NCI-H1694 (cell line): ENCODE data around the gene ARHGDIB.

Experiments
- DNase-seq: peaks from one replicate; lab custom pipeline; 2025; lab: John Stamatoyannopoulos, UW

Gene ARHGDIB

DNA sequence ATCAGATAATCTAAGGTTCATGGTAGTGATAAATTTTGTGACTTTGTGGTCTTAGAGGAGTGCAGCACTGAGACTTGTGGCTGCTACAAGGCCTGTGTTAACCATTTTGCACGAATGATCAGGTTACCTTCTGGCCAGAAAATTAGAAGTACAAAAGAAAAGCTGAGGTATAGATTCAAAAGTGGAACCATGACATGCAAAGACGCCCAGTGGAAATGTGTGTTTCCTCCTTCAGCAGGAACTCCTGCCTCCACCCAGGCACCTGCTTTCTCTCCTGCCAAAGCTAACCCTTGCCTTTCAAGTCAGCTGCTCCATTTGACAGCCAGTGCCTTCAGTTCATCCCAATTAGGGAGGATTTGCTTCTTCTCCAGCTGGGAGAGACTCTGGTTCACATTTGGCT, 21.6 kb upstream of the ARHGDIB start:
- DNase-seq, result no peak

DNA sequence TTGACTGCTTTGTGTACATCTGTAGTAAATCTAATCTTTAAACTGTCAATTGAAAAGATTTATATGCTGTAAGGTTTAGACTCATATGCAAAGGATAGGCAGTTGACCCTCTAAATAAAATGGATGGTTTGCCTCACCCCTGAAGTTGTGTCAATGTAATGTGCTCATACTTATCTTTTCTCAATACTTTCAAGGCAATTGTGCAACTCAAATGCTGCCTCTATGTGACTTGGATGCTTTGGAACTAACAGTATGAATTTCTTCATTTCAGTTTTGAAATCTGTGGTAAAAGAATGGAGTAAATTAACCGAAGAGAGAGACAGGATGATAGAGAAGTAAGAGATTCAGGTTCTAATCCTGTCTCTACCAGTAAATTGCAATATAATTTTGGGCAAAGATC, 21.2 kb upstream of the ARHGDIB start:
- no peak for DNase-seq

DNA sequence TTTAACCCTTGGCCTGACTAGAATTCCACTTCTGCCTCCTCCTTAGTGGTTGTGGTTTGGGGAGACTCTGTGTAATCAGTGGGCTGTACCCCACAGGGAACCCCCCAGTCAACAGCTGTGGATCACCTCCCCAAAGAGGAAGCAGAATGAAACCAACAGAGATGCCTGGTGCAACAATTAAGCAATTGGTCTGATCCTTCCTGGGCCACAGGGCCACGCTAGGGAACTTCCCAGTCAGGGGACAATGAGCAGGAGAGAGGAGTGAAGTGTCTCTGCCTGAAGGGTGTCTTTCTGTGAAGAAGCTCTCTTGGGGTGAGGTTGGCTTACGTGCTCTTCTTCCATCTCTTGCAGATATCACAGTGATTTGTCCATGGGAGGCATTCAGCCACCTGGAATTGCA, 19.6 kb upstream of the ARHGDIB start:
- no peak for DNase-seq

DNA sequence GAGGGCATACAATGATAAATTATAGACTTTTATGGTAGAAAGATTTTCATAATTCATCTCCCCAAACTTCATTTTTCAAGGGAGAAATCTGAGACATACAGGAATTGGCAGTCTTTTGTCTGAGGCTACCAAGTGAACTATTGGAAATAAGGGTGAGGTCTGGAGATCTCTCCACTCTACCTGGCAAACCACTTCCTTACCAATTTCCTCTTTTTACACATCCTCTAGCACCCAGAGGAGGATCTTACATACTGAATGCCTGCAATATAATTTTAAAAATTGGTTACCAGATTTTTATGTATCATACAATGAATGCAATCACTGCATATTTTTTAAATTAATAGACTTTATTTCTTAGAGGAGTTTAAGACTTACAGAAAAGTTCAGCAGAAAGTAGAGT, 18.1 kb upstream of the ARHGDIB start:
- no peak for DNase-seq

DNA sequence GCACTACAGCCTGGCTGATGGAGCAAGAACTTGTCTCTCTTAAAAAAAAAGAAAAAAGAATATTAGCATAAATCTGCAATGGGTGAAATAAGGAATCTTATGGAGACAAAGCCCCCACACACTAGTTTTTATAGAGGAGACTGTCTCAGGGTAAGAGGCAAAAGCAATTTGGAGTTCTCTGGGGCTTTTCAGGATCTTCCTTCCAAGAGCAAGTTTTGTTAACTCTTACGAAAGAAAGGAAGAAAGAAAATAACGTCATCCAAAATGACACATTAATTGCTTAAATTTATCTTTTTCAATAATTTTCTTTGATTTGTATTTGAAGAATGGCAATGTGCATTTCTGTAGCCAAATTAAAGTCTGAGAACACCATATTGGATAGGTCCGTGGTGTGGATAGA, 15.3 kb upstream of the ARHGDIB start:
- no peak for DNase-seq

DNA sequence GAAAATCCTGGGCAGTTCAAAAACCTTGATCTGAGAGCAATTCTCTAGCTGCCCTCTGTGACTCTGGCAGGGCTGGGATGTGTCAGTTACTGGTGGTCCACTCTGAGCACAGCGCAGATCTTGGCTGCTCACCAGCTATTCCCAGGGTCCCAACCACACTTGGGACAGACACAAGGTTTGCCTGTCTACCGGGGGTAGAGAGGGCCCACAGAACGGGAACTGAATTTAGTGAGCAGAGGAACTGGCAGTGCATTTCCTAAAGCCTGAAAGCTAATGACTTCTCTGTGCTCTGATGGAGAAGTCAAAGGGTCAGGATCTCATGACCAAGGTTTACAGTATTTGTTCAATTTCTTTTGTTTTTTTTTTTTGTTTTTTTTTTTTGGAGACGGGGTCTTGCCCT, 14.1 kb upstream of the ARHGDIB start:
- DNase-seq, result no peak

DNA sequence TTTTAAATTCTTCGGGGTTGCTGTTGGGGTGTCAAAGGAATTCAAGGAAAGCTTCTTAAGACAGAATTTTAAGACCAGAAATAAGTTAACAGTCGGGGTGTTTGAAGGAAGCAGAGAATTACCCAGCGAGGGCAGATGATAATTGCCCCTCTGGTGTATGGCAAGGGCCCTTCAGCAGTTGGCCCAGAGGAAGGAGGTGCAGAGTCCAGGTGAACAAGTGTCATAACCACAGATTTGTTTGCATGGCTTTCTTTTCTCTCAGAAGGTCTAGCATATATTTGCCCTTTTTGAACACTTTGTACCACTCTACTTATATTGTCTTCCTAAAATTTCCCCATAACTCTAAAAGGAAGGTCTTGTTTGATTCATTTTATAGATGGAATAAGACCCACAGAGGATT, 13.2 kb upstream of the ARHGDIB start:
- DNase-seq, result no peak

DNA sequence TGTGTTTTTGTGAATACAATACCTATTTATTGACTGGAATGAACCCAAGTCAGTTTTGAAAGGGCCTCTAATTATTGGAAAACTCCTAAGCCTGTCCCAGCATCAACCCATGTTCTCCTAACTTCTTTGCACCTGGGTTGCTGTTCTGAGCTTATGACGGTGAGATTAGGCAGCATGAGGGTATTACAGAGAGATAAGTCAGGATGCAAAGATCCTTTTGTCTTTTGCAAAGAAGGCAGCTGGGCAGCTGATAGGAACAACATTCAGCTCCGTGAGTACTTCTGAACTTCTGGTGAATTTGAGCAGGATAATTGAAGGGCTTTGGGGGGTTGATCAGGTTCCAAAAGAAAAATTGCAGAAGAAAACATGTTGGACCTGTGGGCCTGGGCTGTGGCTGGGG, 11.4 kb upstream of the ARHGDIB start, which contains the start of gene PDE6H:
PDE6H (plus strand) TSS at position 227 of the 400 bp plus-strand sequence. CDS start 4,971 bp downstream, outside the sequence.
- no peak for DNase-seq

DNA sequence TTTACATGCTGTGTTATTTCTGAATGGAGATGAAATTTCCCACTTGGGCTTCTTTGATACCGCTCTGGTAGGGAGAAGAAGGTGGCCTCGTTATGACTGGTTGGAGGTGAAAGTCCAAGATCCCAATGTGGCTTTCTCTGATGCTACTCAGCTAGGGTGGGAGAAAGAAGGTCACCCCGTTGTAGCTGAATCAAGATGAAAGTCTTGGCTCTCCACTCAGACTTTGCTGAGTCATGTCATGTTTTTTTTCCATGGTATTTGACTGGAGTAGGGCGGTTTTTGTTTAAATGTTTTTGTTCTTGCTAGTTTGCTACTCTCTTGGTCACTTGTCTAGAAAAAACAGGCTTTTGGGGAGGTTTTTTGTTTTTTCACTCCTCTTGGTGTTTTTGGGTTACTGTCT, 9.1 kb upstream of the ARHGDIB start:
- DNase-seq, result no peak

DNA sequence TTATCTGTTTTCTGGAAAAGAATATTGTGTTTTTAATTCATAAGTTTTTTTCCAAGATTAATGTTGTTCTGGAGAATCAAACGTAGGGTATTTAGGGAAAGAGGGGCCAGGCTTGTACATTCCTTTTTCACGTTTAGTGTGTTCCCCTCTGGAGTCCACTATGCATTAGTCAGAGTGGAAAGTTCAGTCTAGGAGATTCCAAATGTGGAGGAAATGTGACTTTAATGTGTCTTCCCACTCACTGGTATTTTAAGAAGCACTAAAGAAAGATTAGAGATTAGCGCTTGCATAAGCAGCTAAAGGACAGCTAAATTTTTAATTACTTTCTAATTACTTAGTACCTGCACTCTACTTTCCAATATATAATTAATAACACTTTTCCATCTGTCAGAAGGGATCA, 7.1 kb upstream of the ARHGDIB start:
- DNase-seq, result no peak

DNA sequence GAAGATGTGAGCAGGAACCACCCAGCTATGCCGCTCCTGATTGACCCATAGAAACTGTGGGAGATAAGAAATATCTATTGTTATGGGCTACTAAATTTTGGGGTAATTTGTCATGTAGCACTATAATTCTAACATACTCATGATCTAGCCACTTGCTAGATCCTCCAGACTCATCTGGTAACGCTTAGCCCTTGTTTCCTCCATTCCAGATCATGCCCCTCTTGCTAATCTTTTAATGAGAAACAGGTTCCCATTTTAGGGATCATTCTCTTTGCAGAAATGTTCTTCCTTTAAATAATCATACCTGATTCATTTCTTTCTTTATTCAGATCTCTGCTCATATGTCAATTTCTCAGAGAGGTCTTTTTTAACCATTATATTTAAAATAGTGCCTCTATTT, 3.8 kb upstream of the ARHGDIB start:
- DNase-seq, result no peak

DNA sequence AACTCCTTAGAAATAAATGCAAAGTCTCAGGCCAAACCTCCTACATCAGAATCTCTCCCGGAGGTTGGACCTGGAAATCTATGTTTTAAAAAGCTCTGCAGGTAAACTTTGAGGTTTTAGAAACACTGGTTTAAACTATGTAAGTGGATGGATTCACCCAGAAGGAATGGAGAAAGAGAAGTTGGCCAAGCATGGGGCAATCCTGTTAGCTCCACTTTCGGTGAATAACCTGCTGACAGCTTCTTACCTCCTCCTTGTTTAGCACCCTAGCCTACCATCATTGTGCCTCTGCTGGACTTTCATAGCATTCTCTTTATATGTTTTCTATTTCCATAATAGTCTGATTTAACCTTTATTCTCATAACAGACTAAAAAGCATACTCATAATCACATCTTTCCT, 3.0 kb upstream of the ARHGDIB start:
- no peak for DNase-seq

DNA sequence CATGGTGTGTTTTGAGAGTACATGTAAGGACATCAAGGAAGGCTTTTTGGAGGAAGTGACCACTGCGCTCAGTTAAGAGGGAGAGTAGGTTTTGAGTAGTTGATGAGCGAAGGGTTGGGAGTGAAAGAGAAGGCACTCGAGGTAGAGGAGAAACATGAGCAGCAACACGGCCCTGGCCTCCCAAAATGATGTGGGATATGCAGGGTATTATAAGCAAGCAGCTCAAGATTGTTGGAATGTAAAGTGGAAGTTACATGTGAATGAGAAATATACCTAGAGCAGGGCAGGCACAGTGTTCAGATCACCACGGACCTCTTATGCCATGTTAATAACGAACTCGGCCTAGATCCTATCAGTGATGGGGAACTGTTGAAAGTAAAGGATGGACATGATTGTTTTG, 2.1 kb upstream of the ARHGDIB start:
- no peak for DNase-seq

DNA sequence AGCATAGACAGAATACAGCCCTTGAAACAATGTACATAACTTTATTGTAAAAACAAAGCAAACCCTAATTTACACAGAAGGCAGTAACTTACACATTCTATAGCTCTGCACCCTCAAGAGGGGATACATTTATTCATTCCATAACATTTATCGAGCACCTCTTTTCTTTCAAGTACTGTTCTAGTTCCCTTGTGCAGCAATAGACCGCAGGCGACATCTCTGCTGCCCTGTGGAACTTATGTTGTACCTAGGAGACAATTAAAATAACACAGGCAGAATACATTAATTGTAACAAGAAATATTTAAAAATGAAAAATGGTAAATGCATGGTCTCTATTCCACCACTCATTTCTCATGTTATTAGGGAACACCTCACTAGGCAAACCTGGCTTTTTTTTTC, 1.4 kb upstream of the ARHGDIB start:
- no peak for DNase-seq

DNA sequence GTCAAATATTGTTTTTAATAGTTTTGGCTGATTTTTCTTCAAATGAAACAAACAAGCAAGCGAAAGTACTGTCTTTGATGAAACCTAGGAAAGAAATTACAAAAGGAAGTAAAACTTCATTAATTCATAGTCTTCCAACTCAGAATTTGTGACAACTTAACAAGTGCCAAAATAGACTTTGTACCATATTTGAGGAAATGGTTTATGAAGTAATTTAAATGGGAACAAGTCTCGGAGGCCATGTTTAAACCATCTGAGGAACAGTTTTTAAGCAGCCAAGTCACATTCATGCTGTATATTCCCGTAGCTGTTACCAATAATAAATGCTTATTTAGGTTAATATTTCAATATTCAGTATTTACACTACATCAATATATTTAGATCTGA, 745 bp upstream of the ARHGDIB start:
- DNase-seq, result no peak

DNA sequence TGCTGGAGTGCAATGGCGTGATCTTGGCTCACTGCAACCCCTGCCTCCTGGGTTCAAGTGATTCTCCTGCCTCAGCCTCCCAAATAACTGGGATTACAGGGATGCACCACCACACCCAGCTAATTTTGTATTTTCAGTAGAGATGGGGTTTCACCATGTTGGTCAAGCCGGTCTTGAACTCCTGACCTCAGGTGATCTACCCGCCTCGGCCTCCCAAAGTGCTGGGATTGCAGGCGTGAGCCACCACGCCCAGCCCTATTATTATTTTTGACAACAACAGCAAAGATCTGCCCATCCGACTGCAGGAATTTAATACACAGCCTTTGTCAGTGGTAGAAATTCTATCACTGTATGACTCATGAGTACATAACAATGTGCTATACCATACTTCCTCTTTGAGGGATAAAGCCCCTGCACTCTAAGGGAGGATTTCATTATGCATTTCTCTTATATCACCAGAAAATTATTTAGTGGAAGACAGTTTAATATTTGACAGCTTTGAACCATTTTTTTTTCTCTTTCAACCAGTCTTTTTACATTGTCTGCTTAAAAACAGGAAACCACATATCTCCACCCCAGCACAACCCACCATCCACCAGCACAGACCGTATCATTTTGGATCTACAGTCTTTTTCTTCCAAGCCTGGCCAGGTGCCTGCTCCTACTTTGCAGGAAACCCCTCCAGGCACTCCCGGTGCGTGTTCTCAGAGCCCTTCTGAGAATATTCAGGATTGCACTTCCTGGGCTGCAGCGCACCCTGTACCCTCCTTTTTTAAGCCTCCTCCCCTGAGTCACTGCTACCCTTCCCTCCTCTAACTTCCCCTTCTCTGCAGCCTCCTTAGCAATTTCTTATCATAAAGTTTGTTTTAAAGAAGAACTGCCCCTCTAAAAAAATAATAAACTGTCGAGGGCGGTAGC, 594 bp downstream of the ARHGDIB start:
- no peak for DNase-seq

DNA sequence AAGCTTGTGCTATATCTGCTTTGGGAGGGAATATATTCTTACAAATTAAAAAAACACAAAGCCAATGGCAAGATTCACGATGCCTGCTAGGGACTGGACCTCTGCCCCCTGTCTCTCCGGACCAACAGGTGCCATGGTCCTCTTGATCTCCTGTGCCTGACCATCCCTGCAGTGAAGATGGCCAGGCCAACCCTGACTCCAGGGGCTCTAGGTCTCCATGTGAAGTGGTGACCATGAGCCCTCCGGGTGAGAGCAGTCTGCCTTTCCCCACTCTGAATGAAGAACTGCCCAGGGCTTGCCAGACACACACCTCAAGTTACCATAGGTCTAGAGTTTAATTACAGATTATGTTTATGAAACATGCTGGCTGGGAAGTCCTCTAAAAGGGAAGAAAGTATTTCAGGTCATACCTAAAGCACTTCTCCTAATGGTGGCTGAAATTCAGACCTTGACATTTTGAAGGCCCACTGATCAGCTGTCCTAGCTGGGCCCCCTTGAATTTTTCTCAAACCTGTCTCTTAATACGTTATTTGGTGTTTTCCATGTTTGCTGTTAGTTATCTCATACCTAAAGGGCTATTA, 1.4 kb downstream of the ARHGDIB start:
- DNase-seq, result no peak

DNA sequence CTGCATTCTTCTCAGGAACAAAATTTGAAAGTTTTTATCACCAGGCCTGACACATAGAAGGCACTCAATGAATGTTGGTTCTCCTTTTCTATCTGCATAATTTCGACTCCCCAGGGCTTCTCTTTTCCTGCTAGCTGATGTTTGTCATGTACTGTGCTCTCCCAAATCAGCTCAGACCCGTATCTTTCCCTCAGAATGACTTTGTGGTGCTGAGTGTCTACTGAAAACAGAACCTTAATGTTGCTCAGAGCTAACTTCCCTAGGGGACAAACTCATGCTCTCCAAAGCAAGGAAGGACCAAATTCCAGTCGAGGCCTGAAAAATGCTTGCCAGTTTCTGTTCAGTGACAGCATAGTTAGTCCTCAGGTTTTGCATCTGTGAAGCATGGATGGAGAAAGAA, 1.9 kb downstream of the ARHGDIB start:
- DNase-seq, result no peak

DNA sequence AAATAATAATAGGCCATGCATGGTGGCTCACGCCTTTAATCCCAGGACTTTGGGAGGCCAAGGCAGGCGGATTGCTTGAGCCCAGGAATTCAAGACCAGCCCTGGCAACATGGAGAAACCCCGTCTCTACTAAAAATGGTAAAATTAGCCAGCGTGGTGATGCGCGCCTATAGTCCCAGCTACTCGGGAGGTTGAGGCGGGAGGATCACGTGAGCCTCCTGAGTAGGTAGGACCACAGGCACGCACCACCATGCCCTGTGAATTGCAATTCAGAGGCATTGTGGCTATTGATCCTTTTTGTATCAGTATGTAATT, 2.3 kb downstream of the ARHGDIB start:
- no peak for DNase-seq

DNA sequence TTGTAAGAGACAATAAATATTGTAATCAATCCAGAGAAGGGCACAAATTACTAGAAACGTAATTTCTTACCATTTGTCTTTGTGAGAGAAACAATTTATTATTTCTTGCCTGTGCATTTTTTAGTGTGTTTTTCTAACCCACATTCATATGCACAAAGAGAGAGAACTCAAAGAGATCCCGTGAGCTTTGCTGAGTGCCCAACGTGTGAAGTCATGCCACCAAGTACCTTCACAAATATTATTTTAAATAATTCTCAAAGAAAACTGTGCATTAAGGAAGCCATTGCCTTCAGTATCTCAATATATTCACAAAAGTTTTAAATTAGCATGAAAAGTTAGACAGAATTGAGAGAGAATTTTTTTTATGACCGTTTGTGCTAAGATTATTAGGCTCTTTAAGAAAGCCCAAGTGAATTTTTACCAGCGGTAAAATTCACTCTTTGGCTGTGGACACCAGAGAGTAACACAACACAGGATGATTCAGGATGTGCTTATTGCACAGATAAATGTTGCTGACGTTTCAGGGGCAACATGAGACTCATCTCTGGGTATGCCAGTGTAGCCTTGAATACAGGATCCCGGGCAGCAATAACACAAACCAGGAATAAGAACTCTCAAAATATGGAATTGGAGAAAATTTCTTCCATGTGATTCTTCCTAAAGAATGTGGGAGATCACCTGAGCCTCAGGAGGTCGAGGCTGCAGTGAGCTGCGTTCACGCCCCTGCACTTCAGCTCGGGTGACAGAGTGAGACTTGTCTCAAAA, 2.9 kb downstream of the ARHGDIB start:
- DNase-seq, result no peak

DNA sequence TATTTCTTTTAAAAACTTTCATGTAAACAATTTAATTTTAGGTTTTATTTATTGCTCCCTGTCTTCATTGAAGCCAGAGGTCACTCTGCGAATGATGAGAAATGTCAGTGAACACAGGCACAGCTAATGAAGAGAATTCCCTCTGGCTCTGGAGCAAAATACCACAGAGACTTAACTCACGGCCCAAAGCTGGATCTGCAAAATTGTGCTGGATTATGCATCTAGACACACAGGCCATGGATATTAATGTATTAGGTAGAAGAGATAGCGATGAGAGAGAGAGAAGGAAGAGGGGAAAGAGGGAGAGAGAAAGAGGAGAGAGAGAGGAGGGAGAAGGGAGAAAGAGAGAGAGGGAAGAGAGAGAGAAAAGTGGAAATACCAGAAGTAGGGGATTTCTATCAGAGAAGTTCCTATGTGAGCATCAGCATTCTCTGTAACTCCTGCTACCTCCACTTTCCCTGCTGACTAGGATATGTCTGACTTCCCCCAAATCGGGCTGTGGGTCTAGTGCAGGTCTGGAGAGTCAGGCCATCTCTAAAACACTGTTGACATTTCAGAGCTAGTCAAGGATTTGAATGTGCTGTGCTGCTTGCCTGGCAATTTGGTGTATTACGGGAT, 3.7 kb downstream of the ARHGDIB start:
- DNase-seq, result no peak

DNA sequence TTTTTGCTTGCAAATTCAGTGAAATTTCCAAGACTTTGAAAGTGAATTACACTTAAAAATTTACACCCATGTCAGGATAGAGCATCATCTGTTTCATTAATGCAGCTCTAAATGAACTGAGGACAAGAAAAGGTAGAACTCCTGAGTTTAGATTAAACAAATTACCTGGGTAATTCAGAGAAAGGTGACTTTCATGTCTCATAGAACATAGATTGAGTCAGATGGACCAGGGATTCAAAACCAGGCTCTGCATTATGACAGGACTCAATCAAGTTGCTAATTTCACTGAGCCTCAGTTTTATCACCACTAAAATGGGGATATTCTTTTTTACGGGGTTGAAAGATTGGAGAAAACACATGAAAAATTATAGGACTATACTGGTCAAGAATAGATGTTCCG, 4.5 kb downstream of the ARHGDIB start:
- DNase-seq, result no peak
